Measurements from ENCODE around the gene CPNE8.

Gene CPNE8

DNA sequence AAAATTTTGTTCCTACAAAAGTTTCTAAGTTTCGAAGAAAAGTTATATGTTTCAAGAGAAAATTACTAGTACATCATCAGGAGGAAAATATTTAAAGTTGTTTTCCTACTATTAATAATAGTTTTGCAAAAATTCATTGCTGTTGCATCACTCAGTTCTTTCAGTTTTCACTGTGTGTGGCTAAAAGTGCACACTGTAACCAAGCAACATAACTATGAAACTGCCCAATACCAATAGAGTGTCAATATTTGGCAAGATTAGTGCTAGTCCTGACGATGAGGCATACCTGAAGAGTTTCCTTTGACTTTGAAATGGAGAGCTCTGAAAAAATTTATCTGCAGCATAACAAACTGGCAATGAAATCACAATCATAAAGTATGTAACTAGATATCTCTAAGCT lies 194.3 kb downstream of the CPNE8 start:
- TF ChIP-seq, protein P1, sequence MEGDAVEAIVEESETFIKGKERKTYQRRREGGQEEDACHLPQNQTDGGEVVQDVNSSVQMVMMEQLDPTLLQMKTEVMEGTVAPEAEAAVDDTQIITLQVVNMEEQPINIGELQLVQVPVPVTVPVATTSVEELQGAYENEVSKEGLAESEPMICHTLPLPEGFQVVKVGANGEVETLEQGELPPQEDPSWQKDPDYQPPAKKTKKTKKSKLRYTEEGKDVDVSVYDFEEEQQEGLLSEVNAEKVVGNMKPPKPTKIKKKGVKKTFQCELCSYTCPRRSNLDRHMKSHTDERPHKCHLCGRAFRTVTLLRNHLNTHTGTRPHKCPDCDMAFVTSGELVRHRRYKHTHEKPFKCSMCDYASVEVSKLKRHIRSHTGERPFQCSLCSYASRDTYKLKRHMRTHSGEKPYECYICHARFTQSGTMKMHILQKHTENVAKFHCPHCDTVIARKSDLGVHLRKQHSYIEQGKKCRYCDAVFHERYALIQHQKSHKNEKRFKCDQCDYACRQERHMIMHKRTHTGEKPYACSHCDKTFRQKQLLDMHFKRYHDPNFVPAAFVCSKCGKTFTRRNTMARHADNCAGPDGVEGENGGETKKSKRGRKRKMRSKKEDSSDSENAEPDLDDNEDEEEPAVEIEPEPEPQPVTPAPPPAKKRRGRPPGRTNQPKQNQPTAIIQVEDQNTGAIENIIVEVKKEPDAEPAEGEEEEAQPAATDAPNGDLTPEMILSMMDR (IDR thresholded peaks at IDR 0.05; ENCODE audit: low read depth, low read length, missing control alignments) = no peak
- Histone ChIP-seq H3K4me3 (ENCODE audit: low read depth, low read length) (no peak overlapping the region), H3K27me3 (replicated peaks) (no peaks in the 10 kb centered on the region), H3K27ac (no peak overlapping the region), H3K36me3 (replicated peaks) (no peaks in the 10 kb centered on the region)
- DNase-seq = no peak
- in situ Hi-C loops (cut with HindIII; ENCODE audit: low pct_ligation_motif_present, low sequenced_read_pairs) = no loop called here

DNA sequence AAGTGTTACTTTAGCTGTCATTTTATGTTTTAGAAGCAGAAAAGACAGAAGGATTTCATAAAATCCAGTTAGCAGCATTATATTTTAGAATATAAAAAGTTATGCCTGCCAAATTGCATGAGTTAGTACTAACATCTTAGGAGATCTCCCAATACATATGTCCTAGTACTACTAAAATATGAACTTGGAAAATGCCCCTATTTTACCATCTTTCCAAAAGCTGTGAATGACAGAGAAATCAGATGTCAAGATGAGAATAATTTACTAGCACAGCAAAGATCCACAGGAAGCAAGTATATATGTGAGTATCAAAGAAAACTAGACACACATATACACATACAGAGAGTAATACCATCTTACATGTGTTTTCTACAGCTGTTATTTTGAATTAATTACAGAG lies 196.9 kb downstream of the CPNE8 start:
- no peak overlapping the region for H3K27ac ChIP-seq
- no peak overlapping the region for H3K4me3 ChIP-seq (ENCODE audit: low read depth, low read length)
- in situ Hi-C loops (cut with HindIII; ENCODE audit: low pct_ligation_motif_present, low sequenced_read_pairs) = no loop called here
- no peaks in the 10 kb centered on the region for H3K36me3 ChIP-seq (replicated peaks)
- no peaks in the 10 kb centered on the region for H3K27me3 ChIP-seq (replicated peaks)
- TF ChIP-seq, protein P1 (IDR thresholded peaks at IDR 0.05; ENCODE audit: low read depth, low read length, missing control alignments) = no peak
- DNase-seq = no peak

DNA sequence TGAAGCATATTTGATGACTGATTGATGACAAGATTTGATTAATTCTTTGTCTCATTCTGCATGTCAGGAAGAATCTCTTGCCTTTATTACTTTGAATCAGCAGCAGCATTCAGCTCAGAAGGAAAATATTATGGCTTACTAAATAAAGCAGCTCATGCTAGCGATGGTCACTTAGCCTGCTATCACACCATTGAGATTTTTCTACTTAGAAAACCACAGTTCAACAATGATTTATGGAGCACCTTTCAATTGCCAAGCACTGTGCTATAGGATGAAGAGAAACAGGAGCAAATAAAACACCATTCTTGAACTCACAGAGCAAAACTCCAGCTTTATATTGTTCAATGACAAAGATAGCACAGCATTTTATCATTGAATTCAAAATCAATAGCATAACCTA lies 197.7 kb downstream of the CPNE8 start:
- in situ Hi-C loops (cut with HindIII; ENCODE audit: low pct_ligation_motif_present, low sequenced_read_pairs) = no loop called here

DNA sequence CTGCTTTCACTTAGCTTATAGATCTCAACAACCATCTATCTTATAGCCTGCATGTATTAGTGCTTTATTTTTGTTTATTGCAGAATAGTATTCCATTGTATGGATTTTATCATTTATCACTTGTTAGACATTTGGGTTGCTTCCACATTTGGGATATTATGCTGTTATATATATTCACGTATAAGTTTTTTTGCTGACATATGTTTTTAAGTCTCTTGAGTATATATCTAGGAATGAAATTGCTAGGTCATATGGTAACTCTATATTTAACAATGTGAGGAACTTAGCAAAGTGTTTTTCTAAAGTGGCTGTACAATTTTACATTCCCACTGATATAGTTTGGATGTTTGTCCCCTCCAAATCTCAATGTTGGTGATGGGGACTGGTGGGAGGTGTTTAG lies 208.1 kb downstream of the CPNE8 start:
- no peak overlapping the region for H3K4me3 ChIP-seq (ENCODE audit: low read depth, low read length)
- in situ Hi-C loops (cut with HindIII; ENCODE audit: low pct_ligation_motif_present, low sequenced_read_pairs) = no loop called here
- no peaks in the 10 kb centered on the region for H3K27me3 ChIP-seq (replicated peaks)
- H3K27ac ChIP-seq = no peak overlapping the region
- H3K36me3 ChIP-seq (replicated peaks) = no peaks in the 10 kb centered on the region
- no peak for DNase-seq
- TF ChIP-seq, protein P1 (IDR thresholded peaks at IDR 0.05; ENCODE audit: low read depth, low read length, missing control alignments) = no peak

More for the DNA sequence above, 197.7 kb downstream of the CPNE8 start:
- no peak for DNase-seq
- Histone ChIP-seq H3K27ac (no peak overlapping the region), H3K4me3 (ENCODE audit: low read depth, low read length) (no peak overlapping the region), H3K27me3 (replicated peaks) (no peaks in the 10 kb centered on the region), H3K36me3 (replicated peaks) (no peaks in the 10 kb centered on the region)
- TF ChIP-seq, protein P1 (IDR thresholded peaks at IDR 0.05; ENCODE audit: low read depth, low read length, missing control alignments) = no peak

DNA sequence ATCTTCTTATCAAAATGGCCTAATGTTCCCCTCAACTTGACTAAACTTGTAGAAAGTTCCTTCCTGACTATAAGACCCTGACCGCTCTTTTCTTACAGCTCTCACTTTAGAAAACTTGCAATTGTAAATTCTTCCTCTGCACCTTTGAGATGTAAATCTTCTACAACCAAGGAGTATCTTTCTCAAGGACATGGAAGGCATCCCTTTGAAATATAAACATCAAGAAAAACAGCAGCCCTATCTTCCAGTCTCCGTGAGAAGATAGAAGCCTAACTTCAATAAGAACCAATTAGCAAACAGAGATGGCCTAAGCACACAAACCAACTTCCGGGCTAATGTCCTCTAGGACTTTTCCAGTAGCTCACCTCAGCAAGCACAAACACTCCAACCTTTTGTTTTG lies 210.3 kb downstream of the CPNE8 start:
- TF ChIP-seq, protein P1 (IDR thresholded peaks at IDR 0.05; ENCODE audit: low read depth, low read length, missing control alignments) = no peak

DNA sequence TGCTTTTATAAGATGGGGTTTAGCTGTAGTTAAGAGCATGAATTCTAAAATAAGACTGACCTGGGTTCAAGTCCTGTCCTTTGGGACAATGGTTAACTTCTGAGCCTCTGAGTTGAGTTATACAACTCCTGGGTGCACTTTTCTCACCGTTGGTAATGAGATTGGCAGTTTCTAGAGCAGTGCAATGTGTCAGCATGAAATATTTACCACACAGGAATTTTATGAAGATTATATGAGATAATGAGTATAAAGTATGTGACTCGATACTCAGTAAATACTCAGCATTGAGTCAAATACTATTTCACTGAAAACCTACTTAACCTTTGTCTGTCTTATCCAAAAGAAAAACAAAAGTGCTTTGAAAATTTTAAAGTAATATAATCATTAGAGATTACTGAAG lies 214.2 kb downstream of the CPNE8 start:
- H3K27me3 ChIP-seq (replicated peaks) = no peaks in the 10 kb centered on the region
- DNase-seq = no peak
- in situ Hi-C loops (cut with HindIII; ENCODE audit: low pct_ligation_motif_present, low sequenced_read_pairs) = no loop called here
- TF ChIP-seq, protein P1 (IDR thresholded peaks at IDR 0.05; ENCODE audit: low read depth, low read length, missing control alignments) = no peak
- no peaks in the 10 kb centered on the region for H3K36me3 ChIP-seq (replicated peaks)
- H3K4me3 ChIP-seq (ENCODE audit: low read depth, low read length) = no peak overlapping the region
- no peak overlapping the region for H3K27ac ChIP-seq

More for the DNA sequence above, 210.3 kb downstream of the CPNE8 start:
- in situ Hi-C loops (cut with HindIII; ENCODE audit: low pct_ligation_motif_present, low sequenced_read_pairs) = no loop called here
- no peaks in the 10 kb centered on the region for H3K27me3 ChIP-seq (replicated peaks)
- no peak overlapping the region for H3K27ac ChIP-seq
- no peak overlapping the region for H3K4me3 ChIP-seq (ENCODE audit: low read depth, low read length)
- DNase-seq = no peak
- H3K36me3 ChIP-seq (replicated peaks) = no peaks in the 10 kb centered on the region

Measured in brain microvascular endothelial cell (primary cell).